ENCODE measurements around the gene PCNX3.

Gene PCNX3

GRCh38 chr11:65599955-65600246, 15.7 kb upstream of the PCNX3 start:
- H3K4me3 ChIP-seq (ENCODE audit: low read depth, low read length), result no peak overlapping the region
- no peak for TF ChIP-seq CTCF (IDR thresholded peaks at IDR 0.05; ENCODE audit: control insufficient read depth, extremely low read depth, insufficient read depth)
- DNase-seq (ENCODE audit: low read depth), result no peak

GRCh38 chr11:65604258-65604657, 11.3 kb upstream of the PCNX3 start:
- DNase-seq (ENCODE audit: low read depth), result no peak
- no peak for TF ChIP-seq CTCF (IDR thresholded peaks at IDR 0.05; ENCODE audit: control insufficient read depth, extremely low read depth, insufficient read depth)
- H3K4me3 ChIP-seq (ENCODE audit: low read depth, low read length), result no peak overlapping the region

- no peak overlapping the region for H3K4me3 ChIP-seq (ENCODE audit: low read depth, low read length)
- TF ChIP-seq CTCF (IDR thresholded peaks at IDR 0.05; ENCODE audit: control insufficient read depth, extremely low read depth, insufficient read depth), result no peak
- DNase-seq (ENCODE audit: low read depth), result no peak
Measured at GRCh38 chr11:65606876-65607613, 8.5 kb upstream of the PCNX3 start.

- no peak for DNase-seq (ENCODE audit: low read depth)
- H3K4me3 ChIP-seq (ENCODE audit: low read depth, low read length), result no peak overlapping the region
- TF ChIP-seq CTCF (IDR thresholded peaks at IDR 0.05; ENCODE audit: control insufficient read depth, extremely low read depth, insufficient read depth), result no peak
Measured at GRCh38 chr11:65607614-65608426, 7.8 kb upstream of the PCNX3 start.

- H3K4me3 ChIP-seq (ENCODE audit: low read depth, low read length), result no peak overlapping the region
- DNase-seq (ENCODE audit: low read depth), result no peak
- no peak for TF ChIP-seq CTCF (IDR thresholded peaks at IDR 0.05; ENCODE audit: control insufficient read depth, extremely low read depth, insufficient read depth)
Measured at GRCh38 chr11:65609229-65609628, 6.3 kb upstream of the PCNX3 start.

- no peak overlapping the region for H3K4me3 ChIP-seq (ENCODE audit: low read depth, low read length)
- no peak for TF ChIP-seq CTCF (IDR thresholded peaks at IDR 0.05; ENCODE audit: control insufficient read depth, extremely low read depth, insufficient read depth)
- DNase-seq (ENCODE audit: low read depth), result no peak
Measured at GRCh38 chr11:65609665-65610064, 5.9 kb upstream of the PCNX3 start.

Measured in LNCaP clone FGC (cell line).